GM12874 (cell line): ENCODE results near the gene COL4A2.

Source experiments
- CTCF ChIP-seq: IDR thresholded peaks from 2 replicates; pipeline ENCODE4 v1.5.1; 2011; ENCODE audit warnings: low read depth, mild to moderate bottlenecking, control low read depth, low read length, moderate library complexity; ENCODE audit not compliant: insufficient read depth

The COL4A2 gene

GRCh38 chr13:110272651-110273050, 34.4 kb upstream of the COL4A2 start:
- TF ChIP-seq CTCF: no peak

GRCh38 chr13:110273254-110273653, 33.8 kb upstream of the COL4A2 start:
- no peak for TF ChIP-seq CTCF

- TF ChIP-seq CTCF: no peak
Measured at GRCh38 chr13:110274687-110275086, 32.4 kb upstream of the COL4A2 start.

GRCh38 chr13:110275931-110276552, 31.0 kb upstream of the COL4A2 start:
- TF ChIP-seq CTCF: no peak

GRCh38 chr13:110276553-110276950, 30.5 kb upstream of the COL4A2 start:
- TF ChIP-seq CTCF: no peak

GRCh38 chr13:110277357-110277975, 29.6 kb upstream of the COL4A2 start:
- no peak for TF ChIP-seq CTCF

GRCh38 chr13:110278859-110279258, 28.2 kb upstream of the COL4A2 start:
- TF ChIP-seq CTCF: no peak
